Ishikawa (cell line): ENCODE data around the gene IDH3A.

Source experiments
- EP300 ChIP-seq: IDR thresholded peaks from 2 replicates; pipeline ENCODE4 v1.6.1; 2012; ENCODE audit warnings: borderline replicate concordance
- NFIC ChIP-seq: IDR thresholded peaks from 2 replicates; pipeline ENCODE4 v1.6.1; 2012
- TAF1 ChIP-seq: IDR thresholded peaks from 2 replicates; pipeline ENCODE4 v1.6.1; 2012; ENCODE audit warnings: low read depth, mild to moderate bottlenecking
- YY1 ChIP-seq: IDR thresholded peaks from 2 replicates; pipeline ENCODE4 v1.6.1; 2012; ENCODE audit warnings: low read depth
- TF ChIP-seq, protein P1 (sequence below): IDR thresholded peaks from 2 replicates; pipeline ENCODE4 v1.6.1; 2012

- TF ChIP-seq YY1 (no peak), EP300 (no peak), TAF1 (no peak), NFIC (no peak)
- TF ChIP-seq, protein P1, sequence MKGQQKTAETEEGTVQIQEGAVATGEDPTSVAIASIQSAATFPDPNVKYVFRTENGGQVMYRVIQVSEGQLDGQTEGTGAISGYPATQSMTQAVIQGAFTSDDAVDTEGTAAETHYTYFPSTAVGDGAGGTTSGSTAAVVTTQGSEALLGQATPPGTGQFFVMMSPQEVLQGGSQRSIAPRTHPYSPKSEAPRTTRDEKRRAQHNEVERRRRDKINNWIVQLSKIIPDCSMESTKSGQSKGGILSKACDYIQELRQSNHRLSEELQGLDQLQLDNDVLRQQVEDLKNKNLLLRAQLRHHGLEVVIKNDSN, result no peak
These were observed 30.2 kb downstream of the IDH3A start for GRCh38 chr15:78179286-78179840.
